ENCODE results near the gene CLSTN2. TPM values are rescaled to one million over a fixed set of nuclear protein-coding genes. Genes with fewer than 3 reads are reported as not detected.

Gene CLSTN2
- total and polyA plus RNA-seq, 5 experiments from 2014 or later, result not detected

GRCh38 chr3:140603766-140604165 is 668.8 kb downstream of the CLSTN2 start:
- Mint-ChIP-seq H3K9me3 (peaks cover 0 to 8% (median 1%) of the 10 kb centered on the region in 9 donors), H3K4me3 (no peak overlapping the region), H3K4me1 (no peaks in the 10 kb centered on the region), H3K36me3 (no peaks in the 10 kb centered on the region), H3K27ac (no peak overlapping the region), H3K27me3 (peaks cover 0 to 12% (median 2%) of the 10 kb centered on the region in 5 donors)
- no peak for DNase-seq
- POLR2A ChIA-PET, result no interaction called here
- no peak for ATAC-seq

GRCh38 chr3:140610544-140610943 is 675.6 kb downstream of the CLSTN2 start:
- no peaks in the 10 kb centered on the region for H3K4me1 Mint-ChIP-seq
- no peak overlapping the region for H3K27ac Mint-ChIP-seq
- no peak for DNase-seq
- no peak for ATAC-seq
- H3K27me3 Mint-ChIP-seq, result peaks cover 0 to 12% (median 4%) of the 10 kb centered on the region in 5 donors
- POLR2A ChIA-PET, result no interaction called here
- H3K4me3 Mint-ChIP-seq, result no peak overlapping the region
- H3K9me3 Mint-ChIP-seq, result peaks cover 0 to 19% (median 2%) of the 10 kb centered on the region in 9 donors
- no peaks in the 10 kb centered on the region for H3K36me3 Mint-ChIP-seq

GRCh38 chr3:140614001-140614400 is 679.0 kb downstream of the CLSTN2 start:
- POLR2A ChIA-PET, result no interaction called here
- no peak overlapping the region for H3K4me3 Mint-ChIP-seq
- peaks cover 2 to 26% (median 4%) of the 10 kb centered on the region in 5 donors for H3K27me3 Mint-ChIP-seq
- no peaks in the 10 kb centered on the region for H3K4me1 Mint-ChIP-seq
- no peak overlapping the region for H3K27ac Mint-ChIP-seq
- ATAC-seq, result no peak
- peaks cover 0 to 14% (median 0%) of the 10 kb centered on the region in 3 donors for H3K36me3 Mint-ChIP-seq
- H3K9me3 Mint-ChIP-seq, result peaks cover 5 to 49% (median 10%) of the 10 kb centered on the region in 9 donors
- DNase-seq, result no peak

GRCh38 chr3:140617135-140617534 is 682.1 kb downstream of the CLSTN2 start:
- no peak overlapping the region for H3K4me3 Mint-ChIP-seq
- H3K4me1 Mint-ChIP-seq, result no peaks in the 10 kb centered on the region
- peaks cover 5 to 34% (median 10%) of the 10 kb centered on the region in 9 donors for H3K9me3 Mint-ChIP-seq
- POLR2A ChIA-PET, result no interaction called here
- H3K27me3 Mint-ChIP-seq, result peaks cover 3 to 35% (median 4%) of the 10 kb centered on the region in 5 donors
- ATAC-seq, result no peak
- no peak overlapping the region for H3K27ac Mint-ChIP-seq
- DNase-seq, result no peak
- peaks cover 0 to 14% (median 0%) of the 10 kb centered on the region in 3 donors for H3K36me3 Mint-ChIP-seq

- no peaks in the 10 kb centered on the region for H3K4me1 Mint-ChIP-seq
- ATAC-seq, result no peak
- peaks cover 0 to 2% (median 0%) of the 10 kb centered on the region in 5 donors for H3K27me3 Mint-ChIP-seq
- no peaks in the 10 kb centered on the region for H3K36me3 Mint-ChIP-seq
- H3K27ac Mint-ChIP-seq, result no peak overlapping the region
- DNase-seq, result no peak
- H3K4me3 Mint-ChIP-seq, result no peak overlapping the region
- H3K9me3 Mint-ChIP-seq, result peaks cover 0 to 9% (median 0%) of the 10 kb centered on the region in 9 donors
- POLR2A ChIA-PET, result no interaction called here
These were observed 691.9 kb downstream of the CLSTN2 start for GRCh38 chr3:140626856-140627255.
